SK-N-SH (cell line): ENCODE measurements around the gene LCN6. TPM values are rescaled to one million over a fixed set of nuclear protein-coding genes. Genes with fewer than 3 reads are reported as not detected.
A peak's percentile ranks its signal among the peaks of the same experiment; 100 is the strongest.

ENCODE experiments used
- CTCF ChIA-PET: fragments of 300-600, 350-600 bp; formaldehyde crosslinking; extraction: SDS; loops from one replicate; lab custom pipeline; 2021; lab: Yijun Ruan, JAX
- POLR2A ChIA-PET: fragments of 350-600 bp; sonication (Branson Sonifier 250); formaldehyde crosslinking; extraction: SDS; loops from one replicate; lab custom pipeline; 2020; ENCODE audit warnings: antibody characterized with exemption, inconsistent platforms; lab: Yijun Ruan, JAX
- DNase-seq: peaks from one replicate; pipeline ENCODE4 v3.0.0; 2012
- H2AFZ ChIP-seq: fragments of 200-600 bp; sonication (generic); 2 replicates; pipeline ENCODE4 v1.8.1; 2016; ENCODE audit warnings: antibody characterized with exemption, mild to moderate bottlenecking, low read depth
- H3F3A ChIP-seq: fragments of 200-600 bp; sonication (generic); replicated peaks from 2 replicates; pipeline ENCODE3; 2016; ENCODE audit warnings: antibody characterized with exemption, mild to moderate bottlenecking; ENCODE audit not compliant: insufficient read depth
- H3K27ac ChIP-seq, 2 experiments: fragments of 200-500 bp in 1 of 2; fragments of 200-600 bp in 1 of 2; sonication (Bioruptor generic) in 1 of 2; sonication (generic), shearing (Covaris generic) in 1 of 2; 2 replicates each; pipeline versions ENCODE4 v1.5.1 to v1.6.1; 2014 to 2016; ENCODE audit warnings: low read depth in 2 of 2, inconsistent platforms in 1 of 2, low read length in 1 of 2, mild to moderate bottlenecking in 1 of 2, mixed read lengths in 1 of 2
- H3K27me3 ChIP-seq: fragments of 200-600 bp; sonication (generic), shearing (Covaris generic); 2 replicates; pipeline ENCODE4 v1.6.1; 2016; ENCODE audit warnings: mixed run types; ENCODE audit not compliant: insufficient read depth
- H3K36me3 ChIP-seq, 2 experiments: fragments of 200-500 bp in 1 of 2; fragments of 200-600 bp in 1 of 2; sonication (Bioruptor generic) in 1 of 2; sonication (generic) in 1 of 2; replicated peaks in 1 of 2; 2 replicates each; pipeline versions ENCODE3 to v1.5.1; 2014 to 2016; ENCODE audit warnings: low read length in 1 of 2, mild to moderate bottlenecking in 1 of 2; ENCODE audit not compliant: insufficient read depth in 2 of 2, control insufficient read depth in 1 of 2
- H3K4me1 ChIP-seq, 2 experiments: fragments of 200-500 bp in 1 of 2; fragments of 200-600 bp in 1 of 2; sonication (Bioruptor generic) in 1 of 2; sonication (generic), shearing (Covaris generic) in 1 of 2; 2 replicates each; pipeline versions ENCODE4 v1.5.1 to v1.6.1; 2014 to 2016; ENCODE audit warnings: low read depth in 1 of 2, low read length in 1 of 2, mixed run types in 1 of 2; ENCODE audit not compliant: insufficient read depth in 2 of 2, control insufficient read depth in 1 of 2
- H3K4me2 ChIP-seq: fragments of 200-600 bp; sonication (generic), shearing (Covaris generic); 2 replicates; pipeline ENCODE4 v1.6.1; 2017; ENCODE audit warnings: mixed run types
- H3K4me3 ChIP-seq, 2 experiments: fragments of 200-500 bp in 1 of 2; fragments of 200-600 bp in 1 of 2; sonication (Bioruptor generic) in 1 of 2; sonication (generic), shearing (Covaris generic) in 1 of 2; 2 replicates each; pipeline versions ENCODE4 v1.5.1 to v1.8.1; 2014 to 2016; ENCODE audit warnings: low read depth in 2 of 2, inconsistent platforms in 1 of 2, low read length in 1 of 2, mild to moderate bottlenecking in 1 of 2, mixed read lengths in 1 of 2, moderate library complexity in 1 of 2
- H3K79me2 ChIP-seq: fragments of 200-600 bp; sonication (generic); 2 replicates; pipeline ENCODE4 v1.8.1; 2017; ENCODE audit warnings: mild to moderate bottlenecking; ENCODE audit not compliant: insufficient read depth
- H3K9ac ChIP-seq: fragments of 200-600 bp; sonication (generic); 2 replicates; pipeline ENCODE4 v1.6.1; 2017; ENCODE audit warnings: mixed run types
- H3K9me2 ChIP-seq: fragments of 200-600 bp; sonication (generic); 2 replicates; pipeline ENCODE4 v1.6.1; 2017; ENCODE audit warnings: mixed run types
- H3K9me3 ChIP-seq: fragments of 200-600 bp; sonication (generic); 2 replicates; pipeline ENCODE4 v1.6.1; 2017; ENCODE audit warnings: mixed run types, mild to moderate bottlenecking, moderate library complexity
- H4K20me1 ChIP-seq: fragments of 200-600 bp; sonication (generic); 2 replicates; pipeline ENCODE4 v1.6.1; 2017; ENCODE audit warnings: mild to moderate bottlenecking, mixed run types; ENCODE audit not compliant: insufficient read depth
- FOXJ3 ChIP-seq: sonication (generic); formaldehyde crosslinking; IDR thresholded peaks from 2 replicates; pipeline ENCODE4 v1.5.1; 2020; ENCODE audit warnings: mild to moderate bottlenecking, missing genetic modification reagents
- GABPA ChIP-seq: IDR thresholded peaks from 2 replicates; pipeline ENCODE4 v1.4.0; 2012; ENCODE audit warnings: low read depth, mild to moderate bottlenecking
- GATA2 ChIP-seq: sonication (generic); formaldehyde crosslinking; IDR thresholded peaks from 2 replicates; pipeline ENCODE4 v1.5.0; 2020; ENCODE audit warnings: mild to moderate bottlenecking, missing genetic modification reagents
- IRF3 ChIP-seq: fragments of 150-350 bp; IDR thresholded peaks from 2 replicates; pipeline ENCODE4 v1.6.1; 2016; ENCODE audit warnings: mild to moderate bottlenecking, low read depth, low read length
- MXI1 ChIP-seq: IDR thresholded peaks from 2 replicates; pipeline ENCODE4 v1.6.1; 2012; ENCODE audit warnings: mild to moderate bottlenecking, low read depth, low read length, improper control_type of control experiment
- POLR2AphosphoS5 ChIP-seq: IDR thresholded peaks from 2 replicates; pipeline ENCODE4 v1.6.1; 2012; ENCODE audit warnings: low read depth, low read length
- RCOR1 ChIP-seq: fragments of 150-350 bp; IDR thresholded peaks from 2 replicates; pipeline ENCODE4 v1.6.1; 2017; ENCODE audit warnings: antibody characterized with exemption, low read length
- RFX5 ChIP-seq: IDR thresholded peaks from 2 replicates; pipeline ENCODE4 v1.6.1; 2012; ENCODE audit warnings: mild to moderate bottlenecking, improper control_type of control experiment, low read length
- SIN3A ChIP-seq: IDR thresholded peaks from 2 replicates; pipeline ENCODE4 v1.6.1; 2012; ENCODE audit warnings: low read depth, mild to moderate bottlenecking, low read length, moderate library complexity, borderline replicate concordance
- TAF1 ChIP-seq: IDR thresholded peaks from 2 replicates; pipeline ENCODE4 v1.6.1; 2012; ENCODE audit warnings: low read depth, mild to moderate bottlenecking, low read length, moderate library complexity, borderline replicate concordance
- TEAD4 ChIP-seq: IDR thresholded peaks from 2 replicates; pipeline ENCODE4 v1.4.0; 2012; ENCODE audit warnings: mild to moderate bottlenecking, borderline replicate concordance; ENCODE audit not compliant: insufficient read depth
- YY1 ChIP-seq: IDR thresholded peaks from 2 replicates; pipeline ENCODE4 v1.4.0; 2012; ENCODE audit warnings: low read depth, mild to moderate bottlenecking
- ZBTB33 ChIP-seq: IDR thresholded peaks from 2 replicates; pipeline ENCODE4 v1.4.0; 2012; ENCODE audit warnings: low read depth, borderline replicate concordance
- WGBS: methylation state at CpG from one replicate; pipeline ENCODE4 v1.1.6; 2017; ENCODE audit warnings: low lambda C conversion rate; 5-methylcytosine and 5-hydroxymethylcytosine counted together
- polyA plus RNA-seq, 3 experiments: library from polyadenylated mRNA; depleted of rRNA; stranded (reverse); fragments of >200 nt; gene quantifications; 2 replicates each; pipeline ENCODE4 v1.2.3, GENCODE V29; 2012

The LCN6 gene
- polyA plus RNA-seq, 1 of the 3 experiments (the other 2 are of a cell fraction): not detected

- no peak for TF ChIP-seq RFX5
- TF ChIP-seq MXI1: no peak
- no peak for TF ChIP-seq FOXJ3 (CRISPR knock-in tag)
- TF ChIP-seq RCOR1: no peak
- TF ChIP-seq TEAD4: no peak
- no peak for TF ChIP-seq GABPA
- TF ChIP-seq IRF3: no peak
- no peak for TF ChIP-seq YY1
Measured at GRCh38 chr9:136723362-136723976, 24.9 kb downstream of the LCN6 start (continued).

- Histone ChIP-seq H3F3A (peaks cover 24% of the 10 kb centered on the region), H3K9me3 (no peaks in the 10 kb centered on the region), H3K79me2 (peaks cover 41% of the 10 kb centered on the region), H3K27me3 (no peaks in the 10 kb centered on the region), H3K4me1 (peaks cover 8 to 21% of the 10 kb centered on the region in 2 experiments; a peak in 1 of 4 replicates), H3K4me3 (no peak overlapping the region), H3K9me2 (no peaks in the 10 kb centered on the region), H3K9ac (no peak overlapping the region), H3K4me2 (no peak overlapping the region), H3K27ac (no peak overlapping the region), H2AFZ (no peak overlapping the region), H3K36me3 (peaks cover 25 to 38% of the 10 kb centered on the region in 2 experiments), H4K20me1 (peaks cover 70% of the 10 kb centered on the region)
- ChIA-PET POLR2A (interaction anchor here (1.7 kb wide), 1 partner anchor 9 kb away, joined by 12 read pairs; no protein-coding TSS in a partner anchor), CTCF (interaction anchor here (0.8 kb wide), 1 partner anchor 9 kb away, joined by 3 read pairs; no protein-coding TSS in a partner anchor)
- 93% methylated on average over 8 of the region's 24 CpGs for WGBS
- TF ChIP-seq GATA2 (CRISPR knock-in tag) (no peak), YY1 (no peak), ZBTB33 (0 out of 2 replicates have a peak, but pooled peaks have one; percentile 14), POLR2AphosphoS5 (0 out of 2 replicates have a peak, but pooled peaks have one; percentile 19), TAF1 (no peak), SIN3A (0 out of 2 replicates have a peak, but pooled peaks have one; percentile 11)
- DNase-seq: peak; percentile 49
Measured at GRCh38 chr9:136722969-136723356, 25.4 kb downstream of the LCN6 start.
